NOMO-1 (cell line): ENCODE measurements around the gene METTL21C.
A peak's percentile ranks its signal among the peaks of the same experiment; 100 is the strongest.

ENCODE experiments used
- DNase-seq, 2 experiments: peaks; one replicate each; lab custom pipeline; 2025; ENCODE audit not compliant: unreplicated experiment in 2 of 2; lab: John Stamatoyannopoulos, UW

The METTL21C gene

DNA sequence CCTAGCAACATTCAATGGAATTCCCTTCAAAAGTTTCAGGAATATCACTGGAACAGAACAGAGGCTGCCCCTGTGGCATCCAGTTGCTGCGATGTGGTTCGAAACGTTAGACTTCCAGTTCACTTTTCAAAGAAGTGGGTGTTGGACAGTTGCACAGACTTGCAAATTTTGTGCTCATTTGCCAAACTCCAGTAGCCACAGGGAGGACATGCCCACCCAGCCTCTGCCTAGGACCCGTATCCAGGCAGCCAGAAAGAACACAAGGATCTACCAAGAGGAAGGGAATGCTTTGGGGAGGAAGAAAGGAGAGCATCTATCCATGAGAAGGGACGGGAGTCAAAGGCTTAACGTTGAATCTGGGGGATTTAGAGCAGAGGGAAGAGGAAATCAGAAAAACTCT is at the start of gene METTL21C:
Gene METTL21C (minus strand): TSS at position 108 of the 400 bp plus-strand sequence. CDS start 546 bp downstream, outside the sequence.
- DNase-seq: no peak

DNA sequence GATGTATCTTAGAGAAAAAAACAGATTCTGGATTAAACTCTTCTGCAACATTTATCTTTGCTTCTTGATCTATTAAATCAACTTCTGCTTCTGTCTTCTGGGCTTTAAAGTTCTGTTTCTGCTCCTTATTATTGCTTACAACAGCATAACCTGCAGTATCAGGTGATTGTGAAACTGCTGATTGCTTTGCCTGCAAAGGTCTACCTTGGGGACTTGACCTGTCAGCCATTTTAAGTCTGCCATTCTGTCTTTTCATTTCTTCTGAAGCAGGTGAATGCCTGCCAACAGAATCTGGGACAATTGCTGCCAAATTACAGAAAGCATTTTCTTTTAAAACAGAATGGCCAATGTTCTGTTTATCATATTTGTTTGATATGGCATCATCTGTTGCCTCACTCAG is 47.7 kb upstream of the METTL21C start:
- DNase-seq: no peak

DNA sequence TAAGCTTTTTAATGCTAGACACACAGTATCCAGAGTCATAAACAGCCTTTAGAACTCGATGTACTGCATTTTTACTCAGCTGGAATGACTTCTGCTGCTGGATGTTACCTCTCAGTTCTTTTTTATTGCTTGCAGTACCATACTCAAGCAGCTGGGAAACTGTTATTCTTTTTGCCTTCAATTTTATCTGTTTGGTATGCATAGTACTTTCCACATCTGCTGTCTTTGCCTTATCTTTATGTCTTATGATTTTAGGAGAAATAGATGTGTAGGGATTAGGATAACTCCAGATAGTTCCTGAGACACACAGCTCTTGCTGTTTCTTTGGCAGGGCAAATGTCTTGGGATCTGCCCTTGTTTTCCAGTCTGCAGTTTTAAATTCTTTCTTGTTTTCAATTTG is 47.3 kb upstream of the METTL21C start:
- DNase-seq: no peak

DNA sequence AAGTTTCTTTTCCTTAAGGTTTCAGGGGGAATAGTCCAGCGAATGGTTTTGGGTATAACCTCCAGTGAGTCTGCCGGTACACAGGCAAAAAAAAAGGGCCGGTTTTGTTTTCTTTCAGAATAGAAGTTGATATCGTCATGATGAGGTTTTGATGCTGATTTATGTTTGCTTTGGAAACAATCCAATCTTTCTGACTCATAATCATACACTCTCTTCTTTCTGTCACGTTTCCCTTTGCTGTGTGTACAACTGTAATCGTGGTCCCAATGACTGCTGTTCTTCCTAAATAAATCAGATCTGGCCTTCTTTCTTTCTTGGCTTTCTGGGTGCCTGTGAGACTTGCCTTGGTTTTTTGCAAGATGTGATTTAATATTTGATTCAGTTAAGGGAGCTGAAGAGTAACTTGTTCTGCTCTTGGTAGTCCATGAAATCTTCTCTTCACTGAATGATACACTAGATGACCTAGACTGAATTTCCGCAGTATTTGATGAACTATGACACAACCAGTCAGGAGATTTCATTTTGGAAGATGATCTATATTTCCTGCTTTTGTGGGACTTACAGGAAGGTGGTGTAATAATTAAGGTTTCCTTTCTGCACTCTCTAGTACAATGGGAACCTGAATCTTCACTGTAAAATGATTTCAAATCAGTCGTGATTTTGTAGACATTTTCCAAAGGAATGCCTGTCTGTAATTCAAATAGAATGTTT is 34.9 kb upstream of the METTL21C start:
- DNase-seq: peak in 1 of 2 experiments; percentile 16

DNA sequence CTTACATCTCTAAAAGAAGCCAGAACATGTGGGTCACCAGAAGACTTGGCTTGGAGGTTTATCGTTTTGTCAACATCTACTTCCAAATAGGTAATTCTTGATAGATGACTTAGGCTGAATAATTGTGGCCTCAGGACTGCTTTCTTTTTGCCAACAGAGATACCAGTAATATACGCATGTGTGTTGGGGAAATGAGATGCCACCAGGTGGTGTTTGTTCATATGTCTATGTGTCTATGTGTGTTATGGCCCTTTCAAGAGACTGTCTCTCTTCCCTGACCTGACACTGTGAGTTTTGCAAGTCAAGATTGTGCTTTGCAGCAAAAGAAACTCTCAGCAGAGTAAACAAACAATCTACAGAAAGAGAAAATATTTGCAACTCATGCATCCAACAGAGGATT is 31.6 kb upstream of the METTL21C start:
- no peak for DNase-seq

DNA sequence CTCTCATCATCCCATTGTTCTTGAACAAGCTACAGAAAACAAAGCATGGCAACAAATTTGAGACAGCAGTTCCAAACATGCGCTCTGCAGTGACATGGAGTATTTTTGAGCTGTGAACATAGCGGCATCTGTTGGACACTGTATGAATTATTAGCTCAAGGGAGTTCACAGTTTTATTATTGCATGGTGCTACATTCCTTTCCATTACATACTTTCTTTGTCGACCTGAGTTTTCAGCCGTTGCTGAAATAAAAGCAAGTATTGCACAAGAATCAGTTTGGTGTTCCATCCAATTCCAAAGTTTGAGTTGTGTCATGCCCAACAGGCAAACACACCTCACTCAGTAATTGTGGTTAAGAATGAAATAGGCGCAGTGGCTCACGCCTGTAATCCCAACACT is 30.1 kb upstream of the METTL21C start:
- peak in 1 of 2 experiments; percentile 52 for DNase-seq

DNA sequence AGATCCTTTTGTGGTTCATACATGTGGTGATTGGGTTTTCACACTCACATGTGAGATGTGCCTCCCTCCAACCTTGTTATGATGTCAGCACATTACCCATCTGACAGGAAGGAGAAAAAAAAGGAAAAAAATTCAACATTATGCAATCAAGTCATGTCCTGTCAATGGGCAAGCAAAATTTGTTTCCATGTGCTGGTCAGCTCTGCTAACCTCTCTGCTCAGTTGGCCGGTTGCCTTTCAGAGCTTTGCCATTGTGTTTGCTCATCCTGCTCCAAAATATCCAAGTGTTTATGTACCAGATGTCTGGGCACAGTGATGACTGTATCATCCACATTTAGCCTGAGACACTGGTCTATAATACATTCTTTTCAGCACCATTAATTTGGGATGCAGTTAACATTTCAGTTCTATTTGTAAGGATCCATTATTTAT is 27.0 kb upstream of the METTL21C start:
- no peak for DNase-seq

DNA sequence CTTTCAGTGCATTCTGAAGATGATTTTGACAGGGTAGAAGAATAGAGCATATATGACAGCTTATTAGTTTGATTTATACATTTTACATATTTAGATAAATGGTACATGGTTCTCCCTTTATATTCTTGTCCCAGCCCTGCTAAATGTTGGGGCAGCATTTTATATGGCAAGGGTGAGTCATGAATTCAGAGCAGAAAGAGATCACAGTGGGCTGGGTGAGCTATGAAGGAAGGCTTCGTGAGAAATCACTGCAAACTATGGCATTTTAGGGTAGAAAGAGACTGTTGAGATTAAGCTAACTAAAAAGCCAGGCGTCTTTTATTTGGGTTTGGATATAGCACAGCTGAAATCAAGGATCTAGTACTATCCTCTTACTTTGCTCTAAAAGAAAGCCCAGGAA is 23.9 kb upstream of the METTL21C start:
- no peak for DNase-seq

DNA sequence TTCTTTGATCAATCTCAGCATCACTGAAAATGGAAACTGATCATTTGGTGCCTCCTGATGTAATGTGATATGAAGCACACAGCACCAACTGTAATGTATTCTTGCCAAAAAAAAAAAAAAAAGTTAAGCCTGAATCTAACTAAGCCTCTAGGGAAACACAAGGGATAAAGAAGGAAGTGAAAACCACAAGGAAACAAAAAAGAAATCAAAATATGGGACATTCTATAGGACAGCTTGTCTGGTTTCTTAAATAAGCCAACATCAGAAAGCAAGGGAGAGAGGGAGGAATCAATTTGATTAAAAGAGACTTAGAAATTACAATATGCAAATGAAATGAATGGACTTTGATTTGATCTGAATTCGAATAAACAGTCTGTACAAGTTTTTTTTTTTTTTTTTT is 20.6 kb upstream of the METTL21C start:
- DNase-seq: no peak

DNA sequence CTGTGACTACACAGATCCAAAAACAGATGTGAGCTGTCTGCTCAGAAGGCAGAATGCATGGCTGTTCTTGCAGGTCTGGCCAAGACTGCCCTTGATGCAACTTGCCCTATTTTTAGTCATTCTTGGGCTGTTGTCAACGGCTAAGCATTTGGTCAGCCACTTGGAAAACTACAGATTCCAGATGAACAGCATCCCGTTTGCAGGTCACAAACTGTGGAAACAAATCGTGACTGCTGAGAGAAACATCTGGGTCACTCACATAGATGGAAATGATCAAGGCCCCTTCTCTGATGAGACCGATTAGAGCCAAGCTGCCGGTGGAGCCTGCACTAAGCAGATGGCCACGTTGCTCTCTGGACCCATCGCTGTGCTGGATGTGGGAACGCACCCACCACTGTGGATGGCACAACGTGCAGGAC is 15.4 kb upstream of the METTL21C start:
- DNase-seq: no peak

DNA sequence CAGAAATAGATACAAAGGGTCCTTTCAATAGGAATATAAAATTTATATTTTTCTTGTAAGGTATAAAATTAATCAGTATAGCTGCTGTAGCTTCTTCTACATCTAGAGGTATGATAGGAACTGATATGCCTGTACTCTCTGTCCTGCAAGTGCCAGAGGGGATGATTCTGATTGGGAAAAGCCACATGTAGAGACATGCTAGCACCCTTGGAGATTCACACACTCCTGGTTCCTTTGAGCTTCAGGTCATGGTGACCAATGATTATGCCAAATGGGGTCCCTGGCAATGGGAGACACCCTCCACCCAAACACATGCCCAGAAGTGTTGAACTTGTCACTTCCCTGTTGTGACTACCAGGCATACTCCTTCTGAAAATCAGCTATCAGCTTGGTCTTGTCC is 14.7 kb upstream of the METTL21C start:
- DNase-seq: no peak

DNA sequence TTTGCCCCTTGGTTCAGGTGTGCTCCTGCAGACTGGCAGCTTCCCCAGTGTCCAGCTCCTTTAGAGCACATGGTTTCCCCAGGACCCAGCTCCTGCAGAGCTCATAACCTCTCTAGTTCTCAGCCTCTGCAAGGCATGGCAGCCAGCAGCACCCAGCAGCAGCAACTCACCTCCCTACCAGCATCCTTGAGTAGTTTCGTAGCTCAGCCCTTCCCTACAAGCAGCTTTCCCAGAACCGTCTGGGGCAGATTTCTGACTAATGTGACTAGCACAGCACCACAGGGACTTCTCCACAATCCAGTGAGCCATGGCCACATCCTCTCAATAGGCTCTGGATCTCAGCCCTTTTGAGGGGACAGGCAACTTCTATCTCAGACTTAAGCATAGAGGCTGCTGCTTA is 14.1 kb upstream of the METTL21C start:
- no peak for DNase-seq

DNA sequence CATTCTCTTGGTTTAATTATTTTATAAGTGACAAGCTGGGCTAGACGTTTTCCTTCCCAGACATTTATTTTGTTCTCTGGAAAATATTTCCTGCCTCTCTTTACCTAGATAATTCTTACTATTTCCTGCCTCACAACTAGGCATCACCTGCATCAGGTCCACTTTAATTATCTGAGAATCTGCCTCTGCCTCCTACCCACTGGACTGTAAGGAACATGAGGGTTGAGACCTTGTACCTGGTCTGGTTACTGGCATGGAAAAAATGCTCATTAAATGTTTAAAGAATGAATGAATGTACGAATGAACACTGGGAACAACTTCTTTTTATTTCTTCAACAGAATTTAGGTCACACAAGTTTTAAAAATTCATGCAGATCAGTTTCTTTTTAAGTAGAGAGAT is 13.4 kb upstream of the METTL21C start:
- no peak for DNase-seq

DNA sequence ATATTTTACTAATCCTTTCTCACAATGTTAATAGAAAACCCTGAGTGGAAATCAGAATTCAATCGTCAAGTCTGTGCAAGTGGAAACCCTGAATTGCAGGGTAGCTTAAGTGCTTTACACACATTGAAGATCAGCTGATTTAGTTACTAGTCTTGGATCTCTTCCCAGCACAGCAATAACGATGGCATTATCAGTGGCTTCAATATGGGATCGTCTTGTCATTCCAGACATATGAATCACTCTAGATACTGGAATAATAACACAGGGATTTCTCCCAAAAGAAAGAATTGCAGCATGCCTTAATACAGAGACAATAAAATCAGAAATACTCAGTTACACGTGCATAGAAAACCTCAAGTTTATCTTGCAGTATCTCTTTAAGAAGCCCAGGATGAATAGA is 12.6 kb upstream of the METTL21C start:
- DNase-seq: no peak

DNA sequence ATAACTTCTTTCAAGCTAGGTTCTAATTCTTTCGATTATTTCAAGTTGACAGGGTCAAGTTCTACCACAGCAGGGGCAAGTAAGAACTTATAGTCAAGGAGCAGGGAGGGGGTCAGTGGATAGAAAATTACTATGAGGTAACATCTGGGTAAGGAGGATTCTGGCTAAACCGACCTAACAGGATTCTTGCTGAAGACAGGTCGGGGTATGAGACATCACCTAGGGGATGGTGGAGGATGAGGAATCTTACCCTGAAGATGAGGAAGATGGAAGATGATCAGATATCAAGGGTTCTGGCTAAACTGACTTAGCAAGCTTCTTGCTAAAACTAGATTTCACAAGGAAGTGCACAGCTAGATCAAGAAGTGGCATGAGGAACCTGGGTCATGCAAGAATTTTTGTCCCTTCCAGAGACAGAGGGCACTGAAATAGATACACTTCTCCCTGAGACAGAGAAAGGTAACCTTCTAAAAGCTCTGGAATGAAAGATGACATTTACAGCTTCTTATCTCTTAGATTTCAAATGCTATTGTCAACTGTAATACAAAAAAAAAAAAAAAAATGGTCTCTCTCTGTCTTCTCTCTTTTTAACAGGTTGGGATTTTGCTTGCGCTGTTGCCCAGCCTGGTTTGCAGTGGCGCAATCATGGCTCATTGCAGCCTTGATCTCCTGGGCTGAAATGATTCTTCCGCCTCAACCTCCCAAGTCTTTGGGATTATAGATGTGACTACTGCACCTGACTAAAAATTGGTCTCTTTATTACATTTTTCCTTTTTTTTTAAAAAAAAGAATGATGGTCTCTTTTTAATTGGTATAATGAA is 9.6 kb upstream of the METTL21C start:
- peak in 1 of 2 experiments; percentile 19 for DNase-seq

DNA sequence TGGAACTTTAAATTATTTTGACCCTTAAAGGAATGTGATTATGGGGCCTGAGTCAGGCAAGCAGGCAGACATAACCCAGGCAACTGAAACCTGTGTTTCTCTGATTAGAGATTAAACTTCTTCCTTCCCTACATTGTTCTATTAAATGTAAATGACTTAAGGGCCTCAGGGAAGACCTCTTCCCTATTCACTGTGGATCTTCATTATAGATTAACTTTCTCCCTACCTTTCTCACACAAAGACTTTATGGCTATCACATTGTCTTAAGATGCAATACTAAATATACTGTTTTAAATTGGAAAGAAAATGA is 8.8 kb upstream of the METTL21C start:
- DNase-seq: no peak

DNA sequence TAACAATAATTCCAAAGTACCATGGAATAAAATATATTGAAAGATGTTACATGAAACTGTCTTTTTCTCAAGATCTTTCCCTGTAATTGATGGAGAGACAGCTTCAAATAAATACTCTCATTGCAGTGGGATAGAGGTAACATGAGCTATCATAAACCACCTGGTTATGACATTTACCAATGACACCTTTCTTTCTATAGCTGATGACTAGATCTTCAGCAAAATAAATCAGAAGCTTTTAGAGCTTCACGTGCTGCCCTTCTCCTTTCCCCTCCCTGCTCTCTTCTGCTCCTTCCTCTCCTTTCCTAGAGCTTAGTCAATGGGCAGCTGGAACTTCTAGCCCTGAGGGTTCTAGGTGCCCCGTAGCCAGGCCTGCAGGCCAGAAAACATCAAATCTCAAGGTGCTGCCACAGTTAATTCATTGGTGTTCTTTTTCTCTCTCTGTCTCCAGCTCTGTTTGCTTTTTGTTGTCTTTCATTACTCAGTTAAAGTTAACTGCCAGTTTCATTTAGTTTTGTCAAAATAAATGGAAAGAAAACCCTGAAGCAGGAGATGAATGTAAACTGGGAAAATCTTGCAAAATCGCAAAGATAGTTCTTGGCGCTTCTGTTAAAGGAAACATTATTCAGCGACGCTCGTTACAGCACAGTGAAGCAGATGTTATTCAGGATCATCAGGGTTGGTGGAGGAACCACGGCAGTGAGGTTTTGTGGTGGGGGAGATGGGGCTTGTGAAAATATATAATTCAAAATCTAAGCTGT is 8.3 kb upstream of the METTL21C start:
- no peak for DNase-seq

DNA sequence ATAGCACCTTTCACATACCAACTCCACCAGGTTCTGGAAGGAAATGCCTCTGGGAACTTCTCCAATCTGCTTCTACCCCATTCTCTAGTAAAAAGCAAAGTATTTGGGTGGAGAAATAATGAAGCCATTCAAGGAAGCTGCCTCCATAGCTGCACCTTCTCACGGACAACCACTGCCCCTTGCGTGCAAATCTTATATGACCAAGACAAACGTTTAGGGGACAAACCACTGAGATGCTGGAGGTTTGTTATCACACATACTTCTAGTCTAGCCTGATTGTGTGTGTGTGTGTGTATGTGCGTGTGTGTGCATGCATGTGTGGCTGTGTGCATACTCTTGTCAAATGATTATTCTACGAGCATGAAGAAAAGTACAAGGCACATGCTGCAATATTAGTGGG is 6.5 kb upstream of the METTL21C start:
- no peak for DNase-seq

DNA sequence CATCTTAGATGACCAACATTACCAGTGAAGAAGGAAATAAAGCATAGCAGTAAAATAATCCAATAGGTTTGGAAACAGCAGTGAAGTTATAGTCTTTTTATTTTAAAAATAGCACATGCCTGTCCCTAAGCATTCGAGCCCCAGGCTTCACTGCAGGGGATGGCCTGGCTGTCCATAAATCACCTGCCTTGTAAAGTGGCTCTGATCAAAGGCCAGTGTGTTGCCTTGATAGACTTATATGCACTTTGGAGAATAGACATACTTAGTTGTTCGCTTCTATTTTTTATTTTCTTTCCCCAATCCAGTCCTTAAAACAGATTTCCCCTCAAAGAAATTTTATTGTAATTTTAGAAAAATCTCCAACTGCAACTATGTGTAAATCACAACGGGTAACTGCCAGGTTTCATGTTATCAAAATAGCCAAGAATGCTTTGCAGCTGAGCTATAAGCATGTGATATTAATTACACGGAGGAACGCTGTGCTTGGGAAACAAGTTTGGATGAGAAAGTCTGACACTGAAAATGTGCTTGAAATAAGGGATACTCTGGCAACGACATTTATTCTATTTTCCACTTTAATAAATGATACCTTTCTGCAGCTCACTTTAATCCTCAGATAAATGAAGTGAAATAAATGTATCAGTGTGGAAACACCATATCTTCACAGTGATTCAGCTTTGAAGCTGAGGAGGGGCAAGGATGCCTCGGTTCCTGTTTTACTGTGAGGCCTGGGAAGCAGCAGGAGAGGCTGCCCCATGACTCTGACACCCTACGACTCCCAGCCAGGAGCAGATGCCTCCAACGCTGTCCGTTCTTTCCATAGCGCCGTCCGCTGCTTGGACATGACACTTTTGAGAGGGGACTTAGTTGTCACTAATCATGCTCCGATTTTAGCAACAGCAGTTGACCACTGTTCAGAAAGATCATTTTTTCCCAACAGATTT is 5.5 kb upstream of the METTL21C start:
- no peak for DNase-seq

DNA sequence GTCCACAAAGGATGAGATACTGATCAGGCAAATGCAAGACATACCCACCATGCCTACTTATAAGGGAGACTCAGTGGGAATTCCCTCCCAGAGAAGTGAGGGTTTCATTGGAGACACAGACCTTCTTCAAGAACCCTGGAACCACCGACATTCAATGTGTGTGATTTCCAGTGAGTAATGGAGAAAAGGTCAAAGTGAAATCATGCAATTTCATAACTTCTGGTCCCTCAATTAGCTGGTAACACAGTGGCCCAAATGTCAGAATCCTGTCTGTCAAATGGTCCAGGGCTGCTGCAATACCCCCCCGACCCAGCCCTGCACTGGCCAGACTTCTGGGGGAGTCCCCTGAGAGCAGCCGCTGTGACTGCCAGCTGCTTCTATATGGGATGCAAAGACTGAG is 4.7 kb upstream of the METTL21C start:
- DNase-seq: no peak

DNA sequence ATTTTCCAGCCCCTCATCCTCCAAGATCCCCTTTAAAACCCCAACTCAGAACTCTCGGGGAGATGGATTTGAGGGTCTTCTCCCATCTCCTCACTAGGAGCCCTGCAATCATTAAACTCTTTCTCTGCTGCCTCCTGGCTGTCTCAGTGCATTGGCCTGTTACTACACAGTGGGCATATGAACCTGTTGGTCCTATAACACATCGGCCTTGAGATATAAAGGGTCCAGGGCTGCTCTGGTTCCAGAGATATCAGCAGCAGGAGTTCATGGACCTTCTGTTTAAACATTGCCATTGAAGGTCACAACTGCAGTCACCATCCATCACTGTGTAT is 3.8 kb upstream of the METTL21C start:
- no peak for DNase-seq
